Body of pancreas (tissue), 4 donors: ENCODE measurements around the gene PSORS1C1.

Source experiments
- POLR2A ChIP-seq, 3 donors: fragments of 450-650 bp; IDR thresholded peaks; one replicate each; pipeline ENCODE4 v1.6.1; 2016; ENCODE audit warnings: antibody characterized with exemption in 3 of 3, mild to moderate bottlenecking in 2 of 3
- TF ChIP-seq, protein P1 (sequence below), 7 experiments: fragments of 450-650 bp in 4 of 7; fragments of 200-600 bp in 3 of 7; sonication (generic) in 3 of 7; IDR thresholded peaks; one replicate each; pipeline ENCODE4 v1.5.1; 2016 to 2019; ENCODE audit warnings: antibody characterized with exemption in 7 of 7

DNA sequence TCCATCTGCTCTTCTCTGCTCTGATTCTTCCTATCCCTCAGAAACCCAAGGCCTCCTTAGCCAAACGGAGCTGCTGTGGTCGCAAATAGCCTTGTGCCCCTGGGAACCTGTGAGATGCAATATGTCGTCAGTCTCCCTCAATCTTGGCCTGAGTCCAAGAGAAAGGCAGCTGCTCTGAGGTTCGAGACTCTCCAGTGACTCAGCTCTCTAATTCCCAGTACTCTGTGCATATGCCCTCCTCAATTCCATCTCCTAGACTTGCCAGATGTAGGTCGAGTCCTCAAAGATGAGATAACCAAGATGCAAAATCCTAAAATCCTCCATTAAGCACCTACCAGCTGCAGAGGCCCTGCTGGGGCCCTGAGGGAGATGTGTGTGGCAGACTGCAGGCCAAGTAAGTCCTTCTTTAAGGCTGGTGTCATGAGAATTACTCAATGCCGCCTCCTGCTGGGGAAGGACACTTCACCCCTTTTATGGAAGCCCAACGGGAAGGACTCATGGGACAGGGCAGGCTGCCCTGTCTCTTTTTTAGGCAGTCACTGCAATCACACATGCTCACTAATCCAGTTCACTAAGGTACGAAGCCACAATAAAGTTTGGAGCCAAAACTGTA is 30.8 kb upstream of the PSORS1C1 start:
- TF ChIP-seq, protein P1, sequence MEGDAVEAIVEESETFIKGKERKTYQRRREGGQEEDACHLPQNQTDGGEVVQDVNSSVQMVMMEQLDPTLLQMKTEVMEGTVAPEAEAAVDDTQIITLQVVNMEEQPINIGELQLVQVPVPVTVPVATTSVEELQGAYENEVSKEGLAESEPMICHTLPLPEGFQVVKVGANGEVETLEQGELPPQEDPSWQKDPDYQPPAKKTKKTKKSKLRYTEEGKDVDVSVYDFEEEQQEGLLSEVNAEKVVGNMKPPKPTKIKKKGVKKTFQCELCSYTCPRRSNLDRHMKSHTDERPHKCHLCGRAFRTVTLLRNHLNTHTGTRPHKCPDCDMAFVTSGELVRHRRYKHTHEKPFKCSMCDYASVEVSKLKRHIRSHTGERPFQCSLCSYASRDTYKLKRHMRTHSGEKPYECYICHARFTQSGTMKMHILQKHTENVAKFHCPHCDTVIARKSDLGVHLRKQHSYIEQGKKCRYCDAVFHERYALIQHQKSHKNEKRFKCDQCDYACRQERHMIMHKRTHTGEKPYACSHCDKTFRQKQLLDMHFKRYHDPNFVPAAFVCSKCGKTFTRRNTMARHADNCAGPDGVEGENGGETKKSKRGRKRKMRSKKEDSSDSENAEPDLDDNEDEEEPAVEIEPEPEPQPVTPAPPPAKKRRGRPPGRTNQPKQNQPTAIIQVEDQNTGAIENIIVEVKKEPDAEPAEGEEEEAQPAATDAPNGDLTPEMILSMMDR (IDR thresholded peaks at IDR 0.05), result peak in 3 of 7 experiments; percentile 10 to 19 (median 19)
- no peak for TF ChIP-seq POLR2A (IDR thresholded peaks at IDR 0.05)
